HCT116 (cell line): Measurements from ENCODE around the gene SBSN. TPM values are rescaled to one million over a fixed set of nuclear protein-coding genes. Genes with fewer than 3 reads are reported as not detected.
A peak's percentile ranks its signal among the peaks of the same experiment; 100 is the strongest.

ENCODE experiments used
- ATAC-seq: fragments of 200-7000 bp; cut with Tn5 transposase; 2 replicates; pipeline ENCODE4 v1.9.1; 2020; ENCODE audit warnings: mild to moderate bottlenecking, moderate library complexity
- BruUV-seq: library from RNA; stranded (reverse); fragments of 400-500 nt; replicated peaks from 2 replicates; lab custom pipeline; 2021; lab: Mats Ljungman, UMichigan
- CTCF ChIA-PET: fragments of 300-600 bp; sonication (Branson Sonifier 250); formaldehyde crosslinking; loops from one replicate; lab custom pipeline; 2021; ENCODE audit warnings: antibody characterized with exemption; lab: Charles Lee
- POLR2A ChIA-PET: fragments of 300-600, 350-600 bp; sonication (Branson Sonifier 250); formaldehyde crosslinking; loops from one replicate; lab custom pipeline; 2021; ENCODE audit warnings: antibody characterized with exemption; lab: Charles Lee
- RAD21 ChIA-PET, 2 experiments: fragments of 300-600 bp; sonication (Branson Sonifier 250); formaldehyde crosslinking; loops; one replicate each; lab custom pipeline; 2023; ENCODE audit warnings: low total read pairs in 2 of 2; ENCODE audit not compliant: uncharacterized antibody in 2 of 2, unreplicated experiment in 2 of 2, low non-redundant PET in 1 of 2; lab: Charles Lee
- DNase-seq: peaks from one replicate; pipeline ENCODE4 v3.0.0-alpha.2; 2010; ENCODE audit warnings: low read depth, low spot score
- H2AFZ ChIP-seq: fragments of 200-600 bp; shearing (Covaris generic), sonication (generic); 2 replicates; pipeline ENCODE4 v1.6.1; 2017; ENCODE audit warnings: low read depth, mixed run types, mixed read lengths, antibody characterized with exemption, low read length; ENCODE audit not compliant: poor library complexity, severe bottlenecking
- H3K27ac ChIP-seq: 2 replicates; pipeline ENCODE4 v1.5.1; 2012; ENCODE audit warnings: low read depth, low read length
- H3K27me3 ChIP-seq: fragments of 200-600 bp; sonication (generic); 2 replicates; pipeline ENCODE4 v1.6.1; 2016; ENCODE audit warnings: mixed run types, low read length, mixed read lengths; ENCODE audit not compliant: insufficient read depth
- H3K36me3 ChIP-seq, 2 experiments: fragments of 200-500 bp in 1 of 2; fragments of 200-600 bp in 1 of 2; sonication (Bioruptor generic) in 1 of 2; sonication (generic) in 1 of 2; 2 replicates each; pipeline versions ENCODE4 v1.5.1 to v1.6.1; 2014 to 2016; ENCODE audit warnings: low read length in 2 of 2, inconsistent platforms in 1 of 2, mixed read lengths in 1 of 2, mixed run types in 1 of 2; ENCODE audit not compliant: insufficient read depth in 2 of 2, control insufficient read depth in 1 of 2
- H3K4me1 ChIP-seq, 2 experiments: fragments of 200-600 bp in 1 of 2; sonication (generic) in 1 of 2; 2 replicates each; pipeline versions ENCODE4 v1.5.1 to v1.6.1; 2012 to 2017; ENCODE audit warnings: low read length in 2 of 2, inconsistent platforms in 1 of 2, mild to moderate bottlenecking in 1 of 2, mixed read lengths in 1 of 2, mixed run types in 1 of 2, moderate library complexity in 1 of 2; ENCODE audit not compliant: insufficient read depth in 2 of 2, control insufficient read depth in 1 of 2
- H3K4me2 ChIP-seq: fragments of 200-600 bp; sonication (generic); 2 replicates; pipeline ENCODE4 v1.6.1; 2017; ENCODE audit warnings: mixed run types, low read length, mixed read lengths
- H3K4me3 ChIP-seq, 2 experiments: fragments of 200-600 bp in 1 of 2; sonication (generic) in 1 of 2; replicated peaks in 1 of 2; 2 replicates each; pipeline ENCODE4 v1.5.1; 2011 to 2016; ENCODE audit warnings: low read length in 2 of 2, control low read depth in 1 of 2, low read depth in 1 of 2, mild to moderate bottlenecking in 1 of 2, mixed read lengths in 1 of 2, mixed run types in 1 of 2
- H3K79me2 ChIP-seq: fragments of 200-600 bp; sonication (generic); 2 replicates; pipeline ENCODE4 v1.6.1; 2017; ENCODE audit warnings: mild to moderate bottlenecking, mixed run types, low read length, moderate library complexity, mixed read lengths; ENCODE audit not compliant: insufficient read depth
- H3K9ac ChIP-seq: fragments of 200-600 bp; sonication (generic); 2 replicates; pipeline ENCODE4 v1.6.1; 2016; ENCODE audit warnings: low read length, mixed read lengths
- H3K9me2 ChIP-seq: fragments of 200-600 bp; sonication (generic), shearing (Covaris generic); 2 replicates; pipeline ENCODE4 v1.6.1; 2017; ENCODE audit warnings: mixed run types, mild to moderate bottlenecking, moderate library complexity; ENCODE audit not compliant: insufficient read depth
- H3K9me3 ChIP-seq, 2 experiments: fragments of 200-500 bp in 1 of 2; fragments of 200-600 bp in 1 of 2; sonication (Bioruptor generic) in 1 of 2; sonication (generic) in 1 of 2; 2 replicates each; pipeline ENCODE4 v1.6.1; 2014 to 2017; ENCODE audit warnings: low read length in 2 of 2, mixed read lengths in 2 of 2, inconsistent platforms in 1 of 2, low read depth in 1 of 2, mild to moderate bottlenecking in 1 of 2, mixed run types in 1 of 2, moderate library complexity in 1 of 2; ENCODE audit not compliant: control insufficient read depth in 1 of 2, insufficient read depth in 1 of 2
- H4K20me1 ChIP-seq: fragments of 200-600 bp; sonication (generic), shearing (Covaris generic); 2 replicates; pipeline ENCODE4 v1.6.1; 2017; ENCODE audit warnings: mixed run types, mild to moderate bottlenecking, moderate library complexity; ENCODE audit not compliant: insufficient read depth
- ATF3 ChIP-seq: IDR thresholded peaks from 2 replicates; pipeline ENCODE4 v1.6.1; 2012
- CBX3 ChIP-seq: IDR thresholded peaks from 2 replicates; pipeline ENCODE4 v1.6.1; 2012; ENCODE audit warnings: low read depth
- CEBPB ChIP-seq: IDR thresholded peaks from 2 replicates; pipeline ENCODE4 v1.6.1; 2012; ENCODE audit warnings: low read depth
- CTCF ChIP-seq, 3 experiments: fragments of 200-600 bp in 1 of 3; sonication (generic) in 1 of 3; IDR thresholded peaks in 2 of 3; conservative IDR thresholded peaks in 1 of 3; 2 replicates each; pipeline ENCODE4 v1.5.1; 2012 to 2017; ENCODE audit warnings: low read depth in 2 of 3, low read length in 2 of 3, antibody characterized with exemption in 1 of 3, borderline replicate concordance in 1 of 3, control low read depth in 1 of 3, mild to moderate bottlenecking in 1 of 3, mixed read lengths in 1 of 3, mixed run types in 1 of 3, moderate library complexity in 1 of 3; ENCODE audit not compliant: insufficient read depth in 1 of 3
- EGR1 ChIP-seq: IDR thresholded peaks from 2 replicates; pipeline ENCODE4 v1.6.1; 2012; ENCODE audit warnings: low read depth
- ELF1 ChIP-seq: IDR thresholded peaks from 2 replicates; pipeline ENCODE4 v1.6.1; 2012; ENCODE audit warnings: low read depth, borderline replicate concordance
- EZH2phosphoT487 ChIP-seq: fragments of 200-600 bp; IDR thresholded peaks from 2 replicates; pipeline ENCODE4 v1.6.1; 2018; ENCODE audit warnings: antibody characterized with exemption, borderline replicate concordance
- JUND ChIP-seq: IDR thresholded peaks from 2 replicates; pipeline ENCODE4 v1.6.1; 2012
- MAX ChIP-seq: IDR thresholded peaks from 2 replicates; pipeline ENCODE4 v1.6.1; 2012
- POLR2A ChIP-seq: IDR thresholded peaks from 2 replicates; pipeline ENCODE4 v1.7.0; 2011; ENCODE audit warnings: borderline replicate concordance; ENCODE audit not compliant: insufficient read depth, insufficient read length; ENCODE audit errors: extremely low read depth
- POLR2AphosphoS5 ChIP-seq: IDR thresholded peaks from 2 replicates; pipeline ENCODE4 v1.6.1; 2011; ENCODE audit warnings: mild to moderate bottlenecking, low read depth, low read length, moderate library complexity
- RAD21 ChIP-seq: IDR thresholded peaks from 2 replicates; pipeline ENCODE4 v1.6.1; 2012; ENCODE audit warnings: low read depth, mild to moderate bottlenecking
- SIN3A ChIP-seq: IDR thresholded peaks from 2 replicates; pipeline ENCODE4 v1.6.1; 2012; ENCODE audit warnings: low read depth
- SP1 ChIP-seq: IDR thresholded peaks from 2 replicates; pipeline ENCODE4 v1.6.1; 2012; ENCODE audit warnings: low read depth
- SRF ChIP-seq: IDR thresholded peaks from 2 replicates; pipeline ENCODE4 v1.6.1; 2012; ENCODE audit warnings: low read depth
- TCF7L2 ChIP-seq: IDR thresholded peaks from 2 replicates; pipeline ENCODE4 v1.7.0; 2011; ENCODE audit warnings: borderline replicate concordance, inconsistent platforms; ENCODE audit not compliant: insufficient read depth, insufficient read length; ENCODE audit errors: extremely low read depth
- ZBTB33 ChIP-seq: IDR thresholded peaks from 2 replicates; pipeline ENCODE4 v1.6.1; 2011; ENCODE audit warnings: mild to moderate bottlenecking, low read length, moderate library complexity; ENCODE audit not compliant: insufficient replicate concordance; ENCODE audit errors: extremely low read depth
- ZFX ChIP-seq: fragments of 450-650 bp; IDR thresholded peaks from 2 replicates; pipeline ENCODE4 v1.6.1; 2017
- ZNF274 ChIP-seq: fragments of 200-500 bp; sonication (Bioruptor generic); IDR thresholded peaks from 2 replicates; pipeline ENCODE4 v1.6.1; 2014; ENCODE audit warnings: mild to moderate bottlenecking, low read depth, low read length, inconsistent platforms
- intact Hi-C: fragments of 100-400 bp; cut with micrococcal nuclease; formaldehyde crosslinking; loops from 2 replicates; pipeline ENCODE4 v1.10.0; 2022
- total RNA-seq: library from RNA; stranded (reverse); gene quantifications from one replicate; pipeline ENCODE4 v1.2.1, GENCODE V29; 2021; ENCODE audit not compliant: unreplicated experiment

SBSN gene
- total RNA-seq, 1 experiment from 2014 or later: 0.66 TPM

- no peaks in the 10 kb centered on the region for H4K20me1 ChIP-seq
- peak overlapping the region; percentile 31; the same call in 1 of the 2 replicates for H3K27ac ChIP-seq
- no peaks in the 10 kb centered on the region for H3K36me3 ChIP-seq
- no peak for ATAC-seq
- peak overlapping the region; percentile 64 for H3K4me2 ChIP-seq
- peaks cover 17 to 50% of the 10 kb centered on the region in 2 experiments for H3K4me1 ChIP-seq
- peaks cover 7% of the 10 kb centered on the region for H3K79me2 ChIP-seq
- H2AFZ ChIP-seq: no peak overlapping the region
- TF ChIP-seq JUND (no peak), SIN3A (no peak), EGR1 (no peak), POLR2A (no peak), CBX3 (no peak), MAX (no peak), TCF7L2 (no peak), CEBPB (no peak), EZH2phosphoT487 (no peak), ZBTB33 (no peak), ZFX (no peak), SP1 (no peak), SRF (no peak), RAD21 (no peak), ZNF274 (no peak), CTCF (IDR thresholded peaks at IDR 0.05 in 2 of 3, conservative IDR thresholded peaks at IDR 0.05 in 1 of 3; ENCODE audit: borderline replicate concordance in 1 of 3, insufficient read depth in 1 of 3, low read depth in 2 of 3, low read length in 2 of 3) (no peak), ATF3 (no peak), POLR2AphosphoS5 (no peak), ELF1 (no peak)
- TF ChIP-seq, all 23 proteins: peak for 0
- ChIA-PET CTCF (no interaction called here), POLR2A (no interaction called here), RAD21 (no interaction called here)
- intact Hi-C loops: no loop called here
- Histone ChIP-seq H3K27me3 (no peaks in the 10 kb centered on the region), H3K9me3 (no peaks in the 10 kb centered on the region), H3K9me2 (no peaks in the 10 kb centered on the region), H3K4me3 (peak overlapping the region; percentile 23 to 37), H3K9ac (peak overlapping the region; percentile 39; the same call in 1 of the 2 replicates)
- BruUV-seq: no TSS peak
- no peak for DNase-seq
Observed at GRCh38 chr19:35514282-35514809, 13.8 kb downstream of the SBSN start.
